Measurements from ENCODE around the gene TET2.

- TF ChIP-seq CTCF (IDR thresholded peaks at IDR 0.05) (no peak), POLR2AphosphoS5 (IDR thresholded peaks at IDR 0.05; ENCODE audit: low read depth, low read length) (no peak), SIN3A (IDR thresholded peaks at IDR 0.05; ENCODE audit: borderline replicate concordance, insufficient read depth, low read depth, low read length) (no peak), TCF7L2 (IDR thresholded peaks at IDR 0.05; ENCODE audit: low read depth, low read length) (no peak), REST (IDR thresholded peaks at IDR 0.05; ENCODE audit: insufficient read depth in 1 of 2, low read depth in 2 of 2, low read length in 1 of 2) (no peak)
Measured at GRCh38 chr4:105192910-105193309, 46.2 kb downstream of the TET2 start.

Data from Panc1 (cell line).